H9 (cell line): ENCODE data around the gene SLC25A26. TPM values are rescaled to one million over a fixed set of nuclear protein-coding genes. Genes with fewer than 3 reads are reported as not detected.

Source experiments
- DNase-seq: peaks from one replicate; pipeline ENCODE4 v3.0.0-alpha.2; 2017
- H2AFZ ChIP-seq: one replicate; pipeline ENCODE4 v1.6.1; 2013; ENCODE audit warnings: mild to moderate bottlenecking, low read length, control low read depth, moderate library complexity
- H2AK5ac ChIP-seq: 2 replicates; pipeline ENCODE4 v1.6.1; 2013; ENCODE audit warnings: low read length, control low read depth, mixed read lengths; ENCODE audit not compliant: insufficient read length
- H2BK120ac ChIP-seq: one replicate; pipeline ENCODE4 v1.6.1; 2013; ENCODE audit warnings: low read depth, mild to moderate bottlenecking, low read length, control low read depth, inconsistent platforms; ENCODE audit not compliant: poor library complexity, severe bottlenecking
- H2BK12ac ChIP-seq: 2 replicates; pipeline ENCODE4 v1.6.1; 2013; ENCODE audit warnings: low read length, control low read depth, mixed read lengths, low read depth; ENCODE audit not compliant: insufficient read length
- H2BK15ac ChIP-seq: 2 replicates; pipeline ENCODE4 v1.6.1; 2013; ENCODE audit warnings: low read depth, low read length, control low read depth
- H2BK20ac ChIP-seq: one replicate; pipeline ENCODE4 v1.6.1; 2013; ENCODE audit warnings: low read depth, mild to moderate bottlenecking, low read length, control low read depth, inconsistent platforms; ENCODE audit not compliant: poor library complexity, severe bottlenecking
- H2BK5ac ChIP-seq: 2 replicates; pipeline ENCODE4 v1.6.1; 2013; ENCODE audit warnings: low read length, control low read depth, mixed read lengths; ENCODE audit not compliant: insufficient read length
- H3K14ac ChIP-seq: 2 replicates; pipeline ENCODE4 v1.6.1; 2013; ENCODE audit warnings: low read length, control low read depth; ENCODE audit not compliant: insufficient read depth
- H3K18ac ChIP-seq: 2 replicates; pipeline ENCODE4 v1.6.1; 2013; ENCODE audit warnings: low read depth, mild to moderate bottlenecking, mixed read lengths, low read length, control low read depth; ENCODE audit not compliant: insufficient read length
- H3K23ac ChIP-seq: 2 replicates; pipeline ENCODE4 v1.6.1; 2013; ENCODE audit warnings: low read length, control low read depth, mixed read lengths, low read depth; ENCODE audit not compliant: insufficient read length
- H3K23me2 ChIP-seq: 2 replicates; pipeline ENCODE4 v1.6.1; 2013; ENCODE audit warnings: low read depth, mild to moderate bottlenecking, mixed read lengths, low read length, control low read depth; ENCODE audit not compliant: insufficient read length, poor library complexity, severe bottlenecking
- H3K27ac ChIP-seq: 2 replicates; pipeline ENCODE4 v1.5.1; 2013; ENCODE audit warnings: low read length, control low read depth, mixed read lengths, low read depth; ENCODE audit not compliant: insufficient read length
- H3K27me3 ChIP-seq: 2 replicates; pipeline ENCODE4 v1.6.1; 2013; ENCODE audit warnings: low read length, control low read depth, inconsistent platforms; ENCODE audit not compliant: insufficient read depth
- H3K4ac ChIP-seq: 2 replicates; pipeline ENCODE4 v1.6.1; 2013; ENCODE audit warnings: low read depth, mild to moderate bottlenecking, control low read depth, inconsistent platforms, low read length, moderate library complexity
- H3K4me1 ChIP-seq: 2 replicates; pipeline ENCODE4 v1.6.1; 2013; ENCODE audit warnings: low read length, control low read depth, inconsistent platforms; ENCODE audit not compliant: insufficient read depth
- H3K4me2 ChIP-seq: 2 replicates; pipeline ENCODE4 v1.6.1; 2013; ENCODE audit warnings: low read length, control low read depth, mixed read lengths; ENCODE audit not compliant: insufficient read length, insufficient read depth
- H3K56ac ChIP-seq: 2 replicates; pipeline ENCODE4 v1.6.1; 2013; ENCODE audit warnings: low read depth, mild to moderate bottlenecking, mixed read lengths, low read length, control low read depth; ENCODE audit not compliant: insufficient read length
- H3K79me1 ChIP-seq: 2 replicates; pipeline ENCODE4 v1.6.1; 2013; ENCODE audit warnings: low read depth, mild to moderate bottlenecking, moderate library complexity, low read length, control low read depth, inconsistent platforms; ENCODE audit not compliant: insufficient read depth, poor library complexity, severe bottlenecking
- H3K79me2 ChIP-seq: 2 replicates; pipeline ENCODE4 v1.6.1; 2013; ENCODE audit warnings: low read length, control low read depth, inconsistent platforms; ENCODE audit not compliant: insufficient read depth
- H3K9ac ChIP-seq: 2 replicates; pipeline ENCODE4 v1.6.1; 2013; ENCODE audit warnings: low read length, control low read depth, mixed read lengths; ENCODE audit not compliant: insufficient read length; ENCODE audit errors: extremely low read depth
- H3K9me3 ChIP-seq: one replicate; pipeline ENCODE4 v1.6.1; 2013; ENCODE audit warnings: low read depth, low read length, inconsistent platforms; ENCODE audit not compliant: control insufficient read depth
- H3T11ph ChIP-seq: one replicate; pipeline ENCODE4 v1.6.1; 2013; ENCODE audit warnings: mild to moderate bottlenecking, low read length, control low read depth, inconsistent platforms
- H4K20me1 ChIP-seq: one replicate; pipeline ENCODE4 v1.6.1; 2013; ENCODE audit not compliant: control insufficient read depth, insufficient read length, insufficient read depth
- H4K5ac ChIP-seq: 2 replicates; pipeline ENCODE4 v1.6.1; 2013; ENCODE audit warnings: low read depth, mild to moderate bottlenecking, mixed read lengths, low read length, control low read depth; ENCODE audit not compliant: insufficient read length
- H4K8ac ChIP-seq: replicated peaks from 2 replicates; pipeline ENCODE4 v1.6.1; 2013; ENCODE audit warnings: low read length, control low read depth, mixed read lengths, low read depth; ENCODE audit not compliant: insufficient read length
- H4K91ac ChIP-seq: 2 replicates; pipeline ENCODE4 v1.6.1; 2013; ENCODE audit warnings: low read depth, mild to moderate bottlenecking, moderate library complexity, mixed read lengths, low read length, control low read depth; ENCODE audit not compliant: insufficient read length
- H3K27ac Mint-ChIP-seq, 3 experiments: 2 replicates in 2 of 3; 3 replicates in 1 of 3; pipeline ENCODE4 v1.8.0; 2020 to 2021; ENCODE audit warnings: mixed read lengths in 3 of 3, mild to moderate bottlenecking in 1 of 3, moderate library complexity in 1 of 3
- H3K27me3 Mint-ChIP-seq: 2 replicates; pipeline ENCODE4 v1.8.0; 2021; ENCODE audit warnings: low read depth, mild to moderate bottlenecking, moderate library complexity, mixed read lengths
- H3K36me3 Mint-ChIP-seq, 3 experiments: 2 replicates in 2 of 3; 3 replicates in 1 of 3; pipeline ENCODE4 v1.8.0; 2020 to 2021; ENCODE audit warnings: low read depth in 3 of 3, mixed read lengths in 3 of 3; ENCODE audit not compliant: insufficient read depth in 1 of 3
- H3K4me1 Mint-ChIP-seq, 2 experiments: 2 replicates each; pipeline ENCODE4 v1.8.0; 2020; ENCODE audit warnings: mixed read lengths in 2 of 2
- H3K4me3 Mint-ChIP-seq, 2 experiments: 2 replicates in 1 of 2; 3 replicates in 1 of 2; pipeline ENCODE4 v1.8.0; 2020 to 2021; ENCODE audit warnings: mild to moderate bottlenecking in 2 of 2, mixed read lengths in 2 of 2, moderate library complexity in 1 of 2
- H3K9me3 Mint-ChIP-seq, 2 experiments: 2 replicates in 1 of 2; 3 replicates in 1 of 2; pipeline ENCODE4 v1.8.0; 2020; ENCODE audit warnings: mild to moderate bottlenecking in 2 of 2, mixed read lengths in 2 of 2, moderate library complexity in 1 of 2
- WGBS: extraction: QIAGEN DNeasy Blood & Tissue Kit; methylation state at CpG from one replicate; pipeline ENCODE4 v1.1.7; 2013; ENCODE audit warnings: missing lambda C conversion rate, low lambda C conversion rate, mixed read lengths; ENCODE audit not compliant: insufficient read length; ENCODE audit errors: extremely low coverage; 5-methylcytosine and 5-hydroxymethylcytosine counted together
- total RNA-seq: library from RNA; stranded (reverse); gene quantifications from 2 replicates; pipeline ENCODE4 v1.2.1, GENCODE V29; 2021
- TF ChIP-seq, protein P1 (sequence below): fragments of 200-600 bp; sonication (generic); conservative IDR thresholded peaks from 3 replicates; pipeline ENCODE4 v1.8.0; 2021; ENCODE audit warnings: antibody characterized with exemption, mild to moderate bottlenecking

The SLC25A26 gene
- total RNA-seq, 1 experiment from 2014 or later = 30.2 TPM

- H3K79me1 ChIP-seq = no peaks in the 10 kb centered on the region
- no peak overlapping the region for H3K9ac ChIP-seq
- H3T11ph ChIP-seq = no peak overlapping the region
- no peak overlapping the region for H3K23ac ChIP-seq
- Mint-ChIP-seq H3K4me3 (no peak overlapping the region), H3K4me1 (peaks cover 3 to 4% of the 10 kb centered on the region in 2 experiments; a peak in 3 of 4 replicates), H3K9me3 (peaks cover 3 to 4% of the 10 kb centered on the region in 2 experiments; a peak in 3 of 5 replicates), H3K27me3 (no peaks in the 10 kb centered on the region), H3K36me3 (peaks cover 16 to 44% (median 40%) of the 10 kb centered on the region in 3 experiments), H3K27ac (no peak overlapping the region)
- no peak overlapping the region for H3K18ac ChIP-seq
- no peak overlapping the region for H3K56ac ChIP-seq
- no peaks in the 10 kb centered on the region for H3K4me1 ChIP-seq
- H2BK120ac ChIP-seq = no peak overlapping the region
- H3K14ac ChIP-seq = no peak overlapping the region
- no peaks in the 10 kb centered on the region for H3K23me2 ChIP-seq
- H3K4me2 ChIP-seq = no peak overlapping the region
- H3K27me3 ChIP-seq = no peaks in the 10 kb centered on the region
- no peak for DNase-seq
- no peak overlapping the region for H2BK5ac ChIP-seq
- no peak overlapping the region for H4K8ac ChIP-seq
- H3K9me3 ChIP-seq = no peaks in the 10 kb centered on the region
- H4K91ac ChIP-seq = no peak overlapping the region
- no peak overlapping the region for H2AFZ ChIP-seq
- H4K20me1 ChIP-seq = no peaks in the 10 kb centered on the region
- no peaks in the 10 kb centered on the region for H3K79me2 ChIP-seq
- H2BK12ac ChIP-seq = no peak overlapping the region
- TF ChIP-seq, protein P1, sequence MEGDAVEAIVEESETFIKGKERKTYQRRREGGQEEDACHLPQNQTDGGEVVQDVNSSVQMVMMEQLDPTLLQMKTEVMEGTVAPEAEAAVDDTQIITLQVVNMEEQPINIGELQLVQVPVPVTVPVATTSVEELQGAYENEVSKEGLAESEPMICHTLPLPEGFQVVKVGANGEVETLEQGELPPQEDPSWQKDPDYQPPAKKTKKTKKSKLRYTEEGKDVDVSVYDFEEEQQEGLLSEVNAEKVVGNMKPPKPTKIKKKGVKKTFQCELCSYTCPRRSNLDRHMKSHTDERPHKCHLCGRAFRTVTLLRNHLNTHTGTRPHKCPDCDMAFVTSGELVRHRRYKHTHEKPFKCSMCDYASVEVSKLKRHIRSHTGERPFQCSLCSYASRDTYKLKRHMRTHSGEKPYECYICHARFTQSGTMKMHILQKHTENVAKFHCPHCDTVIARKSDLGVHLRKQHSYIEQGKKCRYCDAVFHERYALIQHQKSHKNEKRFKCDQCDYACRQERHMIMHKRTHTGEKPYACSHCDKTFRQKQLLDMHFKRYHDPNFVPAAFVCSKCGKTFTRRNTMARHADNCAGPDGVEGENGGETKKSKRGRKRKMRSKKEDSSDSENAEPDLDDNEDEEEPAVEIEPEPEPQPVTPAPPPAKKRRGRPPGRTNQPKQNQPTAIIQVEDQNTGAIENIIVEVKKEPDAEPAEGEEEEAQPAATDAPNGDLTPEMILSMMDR = no peak
- no CpG with 5 or more reads among the region's 3 CpGs for whole genome bisulfite sequencing
- no peak overlapping the region for H4K5ac ChIP-seq
- H2BK20ac ChIP-seq = no peak overlapping the region
- H2AK5ac ChIP-seq = no peak overlapping the region
- no peak overlapping the region for H3K27ac ChIP-seq
- no peak overlapping the region for H3K4ac ChIP-seq
- no peak overlapping the region for H2BK15ac ChIP-seq
Measured at GRCh38 chr3:66242788-66243464, 22.1 kb downstream of the SLC25A26 start.
